Stimulated activated CD4-positive, alpha-beta T cell treated with anti-CD3 and anti-CD28 coated beads, Interleukin-12 subunit alpha, Interleukin-12 subunit beta, amount 100 ng/mL, for 48 hours (primary cell): ENCODE results near the gene EVX2.
A peak's percentile ranks its signal among the peaks of the same experiment; 100 is the strongest.

Source experiments
- DNase-seq, 3 donors: peaks; one replicate each; pipeline ENCODE4 v3.0.0-alpha.2; 2020; ENCODE audit warnings: low read depth in 2 of 3, low spot score in 1 of 3

EVX2 gene

GRCh38 chr2:176107731-176108181 lies 24.0 kb upstream of the EVX2 start:
- DNase-seq = no peak

- DNase-seq = no peak
Observed at GRCh38 chr2:176106581-176107539, 23.1 kb upstream of the EVX2 start, which contains the start of gene HOXD11. Gene HOXD11, plus strand, starts transcription at chr2:176107280. Its CDS starts 76 bp downstream, at chr2:176107356.

DNA sequence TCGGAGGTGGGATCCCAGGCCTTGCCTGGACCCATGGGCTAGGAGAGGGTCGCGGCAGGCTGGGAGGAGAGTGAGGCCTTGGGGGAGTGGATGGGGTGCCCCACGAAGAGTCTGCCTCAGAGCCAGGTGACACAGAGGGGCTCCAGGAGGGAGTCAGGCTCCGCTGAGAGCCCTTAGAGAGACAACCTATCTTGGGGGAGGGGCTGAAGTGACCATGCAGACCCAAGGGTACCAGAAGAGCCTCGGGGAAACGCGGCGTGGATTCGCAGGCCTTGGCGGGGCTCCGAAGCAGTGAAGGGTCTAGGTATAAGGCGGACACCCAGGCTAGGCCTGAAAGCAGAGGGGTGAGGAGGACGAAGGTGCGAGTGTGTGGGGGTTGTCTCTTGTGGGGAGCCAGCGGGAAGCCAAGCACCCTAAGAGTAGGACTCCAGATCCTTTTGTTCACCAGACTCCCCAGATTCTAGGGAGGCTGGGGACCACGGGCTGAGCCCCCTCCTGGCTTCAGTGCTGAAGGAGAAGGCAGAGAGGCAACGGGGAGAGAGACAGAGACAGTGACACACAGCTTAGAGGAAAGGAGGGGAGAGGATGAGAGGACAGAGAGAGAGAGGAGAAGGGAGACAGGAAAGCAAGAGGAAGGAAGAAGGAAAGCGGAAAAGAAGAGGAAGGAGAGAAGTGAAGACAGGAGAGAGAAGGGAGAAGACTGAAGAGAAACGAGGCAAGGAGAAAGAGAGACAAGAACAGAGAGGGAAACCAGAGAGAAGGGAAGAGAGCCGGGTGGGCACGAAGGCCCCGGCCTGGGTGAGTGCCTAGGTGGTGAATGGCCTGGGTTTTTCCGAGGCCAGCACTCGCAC lies 22.2 kb upstream of the EVX2 start:
- DNase-seq = no peak

DNA sequence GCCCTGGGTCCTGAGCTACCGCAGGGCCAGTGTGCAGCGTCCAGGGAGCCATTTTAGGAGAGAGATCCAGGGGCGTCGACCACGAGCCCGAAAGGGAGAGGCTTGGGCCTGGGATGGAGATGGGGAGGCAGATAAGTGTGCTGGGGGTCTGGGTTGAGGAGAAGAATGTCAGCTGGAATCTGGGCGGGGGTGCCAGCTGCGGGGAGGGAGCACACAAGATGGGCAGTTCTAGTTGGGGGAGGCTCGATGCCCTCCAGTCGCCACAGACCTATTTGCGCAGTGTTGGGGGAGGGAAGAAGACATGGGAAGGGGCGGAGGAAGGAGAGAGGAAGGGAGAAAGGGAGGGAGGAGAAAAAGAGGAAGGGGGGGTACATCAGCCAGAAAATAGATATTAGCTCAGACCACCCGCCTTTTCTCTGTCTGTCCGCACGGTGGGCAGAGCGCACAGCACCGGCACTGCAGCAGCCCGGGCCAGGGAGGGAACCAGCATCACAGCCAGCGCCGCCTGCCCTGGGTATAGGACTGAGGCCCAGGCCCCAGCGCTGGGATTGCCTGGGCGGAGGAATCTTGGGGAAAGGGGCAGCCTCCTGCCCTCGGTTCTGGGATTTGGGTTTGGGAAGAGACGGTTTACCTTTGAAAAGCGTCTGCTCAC lies 21.4 kb upstream of the EVX2 start:
- DNase-seq = no peak

GRCh38 chr2:176104316-176105077 lies 20.7 kb upstream of the EVX2 start:
- DNase-seq = no peak

DNA sequence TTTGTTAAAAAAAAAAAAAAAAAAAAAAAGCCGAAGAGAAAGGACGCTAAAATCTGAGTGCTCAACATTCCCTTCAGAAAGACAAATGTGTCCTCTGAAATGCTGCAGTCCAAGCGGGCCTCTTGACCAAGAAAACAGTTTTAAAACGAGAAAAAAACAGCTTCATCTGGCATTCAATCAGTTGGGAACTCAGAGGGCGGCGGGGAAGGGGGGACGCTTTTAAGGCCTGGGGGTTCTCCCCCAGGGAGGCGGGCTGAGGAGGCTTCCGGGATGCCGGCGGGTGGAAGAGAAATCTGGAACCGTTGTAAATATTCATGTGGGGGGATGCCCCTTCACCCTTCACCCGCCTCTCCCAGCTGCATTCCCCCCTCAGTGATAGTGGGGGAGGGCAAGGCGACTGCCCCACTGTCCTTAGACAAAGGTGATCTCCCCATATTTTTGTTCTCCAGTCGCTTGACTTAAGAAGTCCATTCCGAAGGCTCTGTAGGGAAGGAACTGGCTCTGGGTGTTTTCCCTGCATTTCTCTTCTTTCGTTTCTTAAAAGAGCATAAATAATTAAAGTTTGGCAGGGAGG lies 20.1 kb upstream of the EVX2 start:
- no peak for DNase-seq

DNA sequence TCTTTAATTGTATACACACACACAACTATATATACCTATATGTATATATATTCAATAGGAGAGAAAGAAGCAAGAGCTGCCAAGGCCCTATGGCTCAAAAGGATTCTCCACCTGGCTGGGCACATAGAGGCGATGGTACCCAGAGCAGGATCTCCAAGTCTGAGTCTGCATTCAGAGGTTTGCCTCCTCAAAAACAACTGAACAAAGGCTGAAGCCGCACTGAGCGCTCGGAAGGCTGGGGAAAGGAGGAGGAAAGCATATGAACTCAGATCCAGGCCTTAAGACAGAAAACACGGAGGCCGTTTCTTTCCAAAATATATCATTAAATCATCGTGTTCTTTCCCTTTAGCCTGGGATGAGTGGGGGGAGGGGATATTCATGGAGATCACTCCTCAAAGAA lies 19.4 kb upstream of the EVX2 start:
- no peak for DNase-seq

- no peak for DNase-seq
Observed at GRCh38 chr2:176102309-176102866, 18.6 kb upstream of the EVX2 start.

DNA sequence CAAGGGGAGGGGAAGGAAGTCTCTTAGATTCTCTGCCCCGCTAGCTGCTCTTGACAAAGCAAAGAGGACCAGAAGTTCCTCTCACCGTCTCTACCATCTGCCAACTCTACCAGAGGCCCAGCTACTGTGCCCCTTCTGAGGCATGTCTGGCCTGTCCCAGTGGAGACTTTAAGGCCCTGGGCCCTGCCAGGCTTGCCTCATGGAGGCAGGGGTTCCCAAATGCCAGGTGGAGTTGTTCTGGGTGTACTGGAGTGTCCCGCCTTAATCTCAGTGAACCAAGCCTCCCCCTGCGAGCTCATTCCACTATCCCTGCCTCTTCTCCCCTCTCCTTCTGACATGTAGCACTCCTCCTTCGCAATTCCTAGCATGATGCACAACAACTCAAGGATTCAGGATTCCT lies 18.1 kb upstream of the EVX2 start:
- DNase-seq = no peak

GRCh38 chr2:176101216-176101830 lies 17.6 kb upstream of the EVX2 start:
- DNase-seq = no peak

- no peak for DNase-seq
Observed at GRCh38 chr2:176100547-176101140, 16.9 kb upstream of the EVX2 start.

GRCh38 chr2:176099728-176100546 lies 16.2 kb upstream of the EVX2 start, which contains the start of gene HOXD12:
Gene HOXD12, plus strand, starts transcription at chr2:176099795. Its CDS starts 7 bp downstream, at chr2:176099802.
- no peak for DNase-seq

DNA sequence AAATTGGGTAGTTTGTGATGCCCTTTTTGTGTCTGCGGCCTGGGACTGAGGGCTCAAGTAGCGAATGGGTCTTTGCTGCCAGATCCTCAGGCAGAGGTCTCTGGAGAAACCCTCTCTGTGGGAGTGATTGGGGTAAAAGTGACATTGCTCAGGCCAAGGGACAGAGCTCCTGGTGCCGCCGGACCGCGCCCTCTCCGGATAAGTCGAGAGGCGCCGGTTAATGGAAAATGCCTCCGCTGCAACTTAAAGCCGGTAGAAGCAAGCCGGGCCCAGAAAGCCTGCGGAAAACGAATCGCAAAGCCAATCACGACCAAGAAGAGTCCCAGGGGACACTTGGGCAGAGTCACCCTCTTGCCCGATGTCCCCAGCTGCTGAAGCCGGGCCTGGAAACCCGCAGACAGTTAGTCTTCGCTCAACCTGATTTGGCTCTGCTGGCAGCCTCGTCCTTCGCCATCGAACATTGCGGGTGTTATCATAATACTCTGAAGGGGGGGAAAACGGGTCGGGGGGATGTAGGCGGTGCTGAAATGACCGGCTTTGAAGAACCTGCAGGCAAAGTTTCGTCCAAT lies 15.5 kb upstream of the EVX2 start:
- no peak for DNase-seq

- DNase-seq = no peak
Observed at GRCh38 chr2:176098366-176099158, 14.8 kb upstream of the EVX2 start.

DNA sequence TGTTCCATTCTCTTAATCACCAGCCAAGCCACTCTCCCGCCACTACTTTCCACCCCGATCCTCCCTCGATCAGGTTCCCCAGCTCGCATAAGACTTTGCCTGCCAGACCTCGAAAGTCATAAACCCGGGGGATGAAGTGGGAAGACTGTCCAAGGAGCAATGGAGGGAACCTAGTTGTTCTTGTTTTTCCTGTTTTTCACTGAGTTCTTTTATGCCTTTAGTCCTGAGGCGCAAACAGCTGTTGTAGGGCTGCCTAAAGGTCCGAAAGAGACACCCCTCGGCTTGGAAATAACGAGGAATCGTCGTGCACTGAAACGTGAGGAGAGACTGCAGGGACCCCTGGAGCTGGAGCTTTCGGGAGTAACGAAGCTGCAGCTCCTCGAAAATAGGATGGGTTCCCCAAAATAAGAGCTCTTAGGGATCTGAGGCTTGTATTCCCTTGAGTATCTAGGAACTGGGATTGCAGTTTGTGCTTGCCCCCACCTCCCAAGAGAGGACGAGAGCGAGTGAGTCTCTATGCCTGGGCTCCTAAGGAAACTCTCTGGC lies 14.1 kb upstream of the EVX2 start:
- no peak for DNase-seq

DNA sequence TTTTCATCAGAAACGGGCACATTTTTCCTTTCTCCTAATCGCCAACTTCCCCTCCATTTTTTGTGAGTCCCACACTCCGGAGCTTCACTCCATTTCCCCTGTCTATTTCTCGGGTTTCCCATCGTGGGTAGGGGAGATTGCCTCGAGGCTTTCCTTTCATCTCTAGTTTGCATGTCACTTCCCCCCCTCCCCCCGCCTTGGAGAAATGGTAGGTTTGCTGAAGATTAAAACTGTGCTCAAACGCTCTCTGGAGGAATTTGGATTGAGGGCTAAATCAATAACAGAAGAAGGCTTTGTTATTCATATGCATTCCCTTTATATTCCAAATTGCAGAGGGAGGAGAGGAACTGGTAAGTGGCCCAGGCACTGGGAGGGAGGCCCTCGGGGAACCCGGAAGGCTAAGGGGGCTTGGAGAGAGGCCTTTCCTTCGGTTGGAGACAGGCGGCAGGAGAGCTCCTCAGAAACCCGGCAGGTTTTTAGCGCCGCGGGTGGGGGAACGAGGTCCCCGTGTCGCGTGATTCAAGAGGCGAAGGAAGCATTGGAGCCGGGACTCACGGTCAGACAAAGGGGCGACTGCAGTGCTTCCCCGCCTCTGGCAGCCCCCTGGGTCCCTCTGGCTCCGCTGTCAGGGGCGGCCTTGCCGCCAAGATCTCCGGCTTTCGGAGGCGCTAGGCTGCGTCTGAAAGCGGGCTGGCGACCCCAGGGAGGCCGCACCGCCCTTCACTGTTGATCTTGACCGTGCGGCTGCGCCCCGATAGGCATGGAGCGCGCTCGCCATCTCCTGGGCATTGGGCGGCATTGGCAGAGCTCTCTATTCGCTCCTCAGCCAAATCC lies 13.4 kb upstream of the EVX2 start:
- peak; percentile 27 to 42 (median 33) for DNase-seq
